Measurements from ENCODE around the gene ETV3L.

DNA sequence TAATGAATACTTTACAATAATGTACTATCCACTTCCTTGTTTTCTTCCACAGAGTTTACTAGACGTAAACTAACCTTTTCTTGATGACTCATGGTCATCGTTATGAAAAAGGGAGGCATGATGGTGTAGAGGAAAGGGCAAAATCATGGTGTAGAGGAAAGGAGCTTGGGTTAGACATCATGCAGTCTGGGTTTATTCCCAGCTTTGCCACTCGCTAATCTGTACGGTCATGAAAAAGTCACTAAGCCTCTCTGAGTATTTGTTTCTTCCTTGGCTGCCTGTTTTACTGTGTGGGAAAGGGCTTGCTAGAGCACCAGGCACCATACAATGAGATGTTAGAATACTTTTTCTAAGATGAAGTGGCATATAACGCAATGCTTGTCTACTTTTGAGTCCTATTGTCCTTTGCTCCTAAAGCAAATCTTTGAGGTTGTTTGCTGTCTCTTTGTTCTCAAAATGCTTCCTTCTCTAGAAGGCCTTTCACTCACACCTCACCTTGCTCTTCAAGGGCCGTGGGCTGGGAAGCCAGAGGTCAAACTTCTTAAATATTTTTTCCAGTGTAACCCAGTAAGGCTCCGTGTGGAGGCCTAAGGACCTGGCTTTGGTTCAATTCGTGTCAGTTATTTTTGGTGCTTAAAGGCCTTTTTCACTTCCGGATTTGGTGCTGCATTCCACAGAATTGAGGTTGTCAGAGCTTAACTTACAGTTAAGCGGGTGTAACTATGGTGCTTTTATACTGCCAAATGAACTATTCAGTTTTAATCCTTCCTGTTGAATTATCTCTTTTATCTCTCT, 48.5 kb upstream of the ETV3L start:
- no peak for TF ChIP-seq POLR2A (IDR thresholded peaks at IDR 0.05)
- TF ChIP-seq, protein P1, sequence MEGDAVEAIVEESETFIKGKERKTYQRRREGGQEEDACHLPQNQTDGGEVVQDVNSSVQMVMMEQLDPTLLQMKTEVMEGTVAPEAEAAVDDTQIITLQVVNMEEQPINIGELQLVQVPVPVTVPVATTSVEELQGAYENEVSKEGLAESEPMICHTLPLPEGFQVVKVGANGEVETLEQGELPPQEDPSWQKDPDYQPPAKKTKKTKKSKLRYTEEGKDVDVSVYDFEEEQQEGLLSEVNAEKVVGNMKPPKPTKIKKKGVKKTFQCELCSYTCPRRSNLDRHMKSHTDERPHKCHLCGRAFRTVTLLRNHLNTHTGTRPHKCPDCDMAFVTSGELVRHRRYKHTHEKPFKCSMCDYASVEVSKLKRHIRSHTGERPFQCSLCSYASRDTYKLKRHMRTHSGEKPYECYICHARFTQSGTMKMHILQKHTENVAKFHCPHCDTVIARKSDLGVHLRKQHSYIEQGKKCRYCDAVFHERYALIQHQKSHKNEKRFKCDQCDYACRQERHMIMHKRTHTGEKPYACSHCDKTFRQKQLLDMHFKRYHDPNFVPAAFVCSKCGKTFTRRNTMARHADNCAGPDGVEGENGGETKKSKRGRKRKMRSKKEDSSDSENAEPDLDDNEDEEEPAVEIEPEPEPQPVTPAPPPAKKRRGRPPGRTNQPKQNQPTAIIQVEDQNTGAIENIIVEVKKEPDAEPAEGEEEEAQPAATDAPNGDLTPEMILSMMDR (IDR thresholded peaks at IDR 0.05) = no peak
